GM21381 (cell line): ENCODE data around the gene NFIB.

Experiments
- ATAC-seq: cut with Tn5 transposase; IDR thresholded peaks from one replicate; pipeline ENCODE4 v1.9.1; 2021; ENCODE audit warnings: mild to moderate bottlenecking, moderate library complexity; ENCODE audit not compliant: unreplicated experiment

Gene NFIB

GRCh38 chr9:14307989-14308852 lies 5.7 kb downstream of the NFIB start:
- no peak for ATAC-seq

DNA sequence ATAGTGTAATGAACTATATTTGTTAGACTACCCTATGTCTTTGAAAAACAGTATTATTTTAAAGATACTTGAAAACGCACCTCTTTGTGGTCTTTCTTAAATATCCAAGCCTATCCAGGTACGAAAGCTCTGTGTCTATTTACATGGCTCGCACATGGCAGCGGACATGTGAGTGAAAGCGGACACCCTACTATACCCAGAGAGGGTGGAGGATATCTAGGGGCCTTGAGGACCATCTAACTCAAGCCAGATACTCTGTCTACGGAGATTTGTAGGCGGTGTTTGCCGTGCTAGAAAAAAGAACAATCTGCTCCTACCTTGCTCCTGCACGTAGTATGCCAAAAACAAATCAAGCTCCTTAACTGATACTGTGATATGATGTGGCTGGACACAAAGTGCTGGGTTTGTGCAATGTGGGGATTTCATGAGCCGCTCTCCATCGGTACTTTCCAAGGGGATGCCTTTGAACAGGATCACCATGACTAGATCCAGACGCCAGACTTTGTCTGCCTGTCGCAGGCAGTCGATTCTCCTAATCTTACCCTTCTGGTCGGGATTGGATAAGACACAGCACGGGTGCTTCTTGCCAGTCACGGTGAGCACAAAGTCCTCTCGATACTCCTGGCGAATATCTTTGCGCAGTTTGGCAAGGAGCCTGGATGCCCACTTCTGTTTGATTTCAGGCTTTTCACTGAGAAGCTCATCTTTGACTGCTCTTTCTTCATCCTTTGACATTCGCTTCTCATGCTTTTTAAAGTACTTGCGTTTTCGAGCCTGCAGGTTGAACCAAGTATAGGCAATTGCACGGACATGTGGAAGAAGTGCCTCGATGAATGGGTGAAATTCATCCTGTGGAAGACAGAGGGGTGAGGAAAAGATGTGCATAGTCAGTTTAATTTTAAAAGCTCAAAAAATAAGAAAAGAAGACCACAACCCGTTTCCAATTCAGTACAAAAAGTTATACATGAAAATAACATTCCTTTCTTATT lies 7.0 kb downstream of the NFIB start:
- no peak for ATAC-seq

DNA sequence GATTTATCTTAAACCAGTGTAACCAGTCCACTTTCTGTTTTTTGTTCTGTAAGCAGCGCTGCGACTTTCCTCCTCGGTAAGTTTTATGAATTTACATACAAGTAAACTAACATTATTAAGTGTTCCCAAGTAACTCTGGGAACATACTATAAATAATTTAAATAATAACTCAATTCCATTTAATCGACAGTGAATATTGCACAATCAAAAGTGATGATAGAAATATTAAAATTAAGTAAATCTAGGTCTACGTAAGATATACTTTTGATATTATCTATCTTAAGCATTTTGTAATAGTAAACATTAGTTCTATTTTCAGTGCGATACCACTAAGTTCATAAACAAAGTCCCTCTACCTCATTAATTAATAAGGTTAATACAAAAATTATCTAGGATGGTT lies 7.8 kb downstream of the NFIB start:
- no peak for ATAC-seq

GRCh38 chr9:14304259-14304658 lies 9.7 kb downstream of the NFIB start:
- ATAC-seq = no peak

DNA sequence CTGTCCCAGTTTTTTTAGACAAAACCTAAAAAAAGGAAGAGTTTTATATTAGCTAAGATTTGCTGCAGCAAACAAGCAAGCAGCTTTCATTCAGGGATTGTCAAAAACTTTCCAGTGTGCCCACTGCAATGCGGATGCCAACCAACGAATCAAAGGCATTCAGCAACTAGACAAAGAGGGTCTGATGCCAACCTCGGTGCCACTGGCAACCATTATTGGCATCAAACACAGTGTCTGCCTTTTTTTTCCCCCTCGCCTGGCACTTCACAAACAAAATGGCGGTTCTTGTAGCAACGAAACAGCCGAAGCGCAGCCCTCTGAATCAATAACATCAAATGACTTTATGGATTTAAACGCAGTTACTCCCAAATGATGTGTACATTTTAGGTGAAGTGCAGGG lies 10.4 kb downstream of the NFIB start:
- no peak for ATAC-seq

GRCh38 chr9:14303100-14303499 lies 10.8 kb downstream of the NFIB start:
- no peak for ATAC-seq

GRCh38 chr9:14302405-14302804 lies 11.5 kb downstream of the NFIB start:
- ATAC-seq = no peak

GRCh38 chr9:14301583-14302021 lies 12.3 kb downstream of the NFIB start:
- ATAC-seq = no peak

DNA sequence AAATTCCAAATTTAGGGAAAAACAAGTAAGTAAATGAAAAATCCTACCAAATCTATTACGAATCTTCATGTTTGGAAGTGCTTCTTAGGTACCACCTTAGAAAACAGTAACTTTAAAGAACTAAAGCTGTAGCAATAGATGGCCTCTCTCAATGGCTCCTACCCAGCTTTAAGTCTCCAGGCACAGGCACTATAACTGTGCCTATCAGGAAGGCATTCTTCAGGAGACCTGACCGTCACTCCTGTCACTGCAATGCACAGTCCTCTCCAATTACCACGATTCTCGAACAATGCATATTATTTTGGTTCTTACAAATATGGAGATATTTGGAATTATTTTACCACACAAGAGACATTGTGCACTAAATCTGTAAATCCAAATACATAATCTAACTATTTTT lies 12.9 kb downstream of the NFIB start:
- ATAC-seq = no peak

GRCh38 chr9:14300588-14300987 lies 13.4 kb downstream of the NFIB start:
- ATAC-seq = no peak

DNA sequence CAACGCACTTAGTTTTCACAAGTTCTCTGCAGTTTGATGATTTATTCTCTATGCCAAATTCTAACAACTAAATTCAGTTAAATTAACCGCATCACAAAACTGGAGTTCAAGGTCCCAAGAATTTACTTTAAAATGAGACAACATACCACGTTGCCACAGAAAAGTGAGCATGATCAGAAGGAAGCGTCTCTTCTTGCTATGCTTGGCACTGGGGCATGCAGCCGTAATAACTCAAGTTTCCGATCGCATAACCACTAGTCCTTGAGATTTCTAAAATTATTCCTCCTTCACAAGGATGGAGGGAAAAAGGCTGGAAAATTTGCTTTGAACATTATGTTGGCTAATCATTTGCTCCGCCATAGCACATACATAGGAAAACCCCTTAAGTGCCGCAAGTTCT lies 13.9 kb downstream of the NFIB start:
- ATAC-seq = no peak

DNA sequence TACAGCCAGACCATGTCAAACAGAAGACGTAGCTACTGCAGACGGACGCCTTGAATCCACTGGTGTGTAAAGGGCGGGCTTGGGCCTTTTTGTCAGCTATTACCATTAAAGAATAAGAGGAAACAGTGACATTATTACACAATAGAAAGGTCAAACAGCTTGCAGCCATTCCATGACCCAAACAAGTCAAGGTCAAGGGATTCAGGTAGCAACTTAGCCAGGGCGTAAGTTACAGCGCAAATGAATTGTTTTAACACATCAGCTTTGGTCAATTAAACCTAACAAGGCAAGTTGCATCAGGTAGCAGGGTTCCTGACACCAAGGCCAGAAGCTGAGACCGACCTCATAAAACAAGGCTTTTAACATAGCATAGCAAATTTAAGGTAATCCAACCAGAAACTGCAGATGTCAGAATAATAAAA lies 15.3 kb downstream of the NFIB start:
- no peak for ATAC-seq

DNA sequence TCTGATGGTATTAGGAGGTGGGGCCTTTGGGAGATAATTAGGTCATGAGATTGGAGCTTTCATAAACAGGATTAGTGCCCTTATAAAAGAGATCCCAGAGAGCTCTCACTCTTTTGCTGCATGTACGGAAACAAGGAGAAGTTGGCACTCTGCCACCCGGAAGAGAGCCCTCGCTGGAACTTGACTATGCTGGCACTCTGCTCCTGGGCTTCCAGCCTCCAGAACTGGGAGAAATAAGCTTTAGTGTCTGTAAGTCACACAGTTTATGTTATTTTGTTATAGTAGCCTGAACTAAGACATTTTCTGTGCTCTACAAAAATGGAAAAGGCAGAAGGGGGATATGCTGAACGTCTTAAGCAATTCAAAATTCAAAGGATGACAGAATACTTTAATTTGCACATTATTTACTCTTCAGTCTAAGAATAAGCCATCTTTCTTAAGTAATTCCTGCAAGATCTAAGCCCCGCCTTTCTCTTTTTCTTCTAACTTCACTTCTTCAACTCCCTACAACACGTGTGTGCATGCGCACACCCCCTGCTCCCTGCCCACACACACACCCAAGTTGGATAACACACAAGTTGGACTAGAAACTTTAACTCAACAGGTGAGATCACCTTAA lies 17.3 kb downstream of the NFIB start:
- no peak for ATAC-seq

DNA sequence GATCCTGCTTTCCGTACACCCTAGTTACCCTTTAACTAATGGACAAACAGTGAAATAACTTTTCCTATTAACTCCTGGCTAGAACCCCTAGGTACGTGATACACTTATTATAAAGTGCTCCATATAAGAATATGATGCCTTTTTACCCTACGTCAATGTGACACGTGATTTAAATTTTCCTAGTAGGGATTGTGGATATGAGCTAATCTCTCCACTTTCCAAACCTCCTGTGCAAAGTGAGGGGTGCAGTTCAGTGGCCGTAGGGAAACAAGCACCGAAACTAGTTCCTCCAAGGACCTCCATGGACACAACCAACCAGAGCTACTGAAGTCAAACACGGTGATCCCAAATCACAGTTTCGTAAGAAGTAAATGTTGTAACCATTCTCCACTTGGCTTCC lies 19.3 kb downstream of the NFIB start:
- no peak for ATAC-seq

- ATAC-seq = no peak
These were observed 20.1 kb downstream of the NFIB start for GRCh38 chr9:14293801-14294200.

- no peak for ATAC-seq
These were observed 21.7 kb downstream of the NFIB start for GRCh38 chr9:14292181-14292739.

GRCh38 chr9:14289916-14290315 lies 24.0 kb downstream of the NFIB start:
- no peak for ATAC-seq

DNA sequence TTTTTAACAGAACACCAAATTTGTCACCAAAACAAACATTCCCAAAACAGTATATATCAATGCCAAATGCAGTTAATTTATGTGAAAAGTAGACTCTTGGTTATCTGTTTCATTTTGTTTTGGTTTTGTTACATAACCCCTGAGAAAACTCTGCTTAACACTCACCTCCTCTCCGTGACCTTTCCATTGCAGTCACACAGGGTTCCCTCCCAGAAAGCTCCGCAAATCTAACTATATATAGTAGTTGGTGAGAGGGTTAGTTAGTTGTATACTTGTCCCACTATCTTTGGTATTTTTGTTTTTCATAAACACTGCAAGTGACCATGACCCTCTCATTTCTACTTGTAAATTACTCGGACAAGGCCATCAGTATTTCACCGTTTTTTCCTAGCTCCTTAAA lies 25.5 kb downstream of the NFIB start:
- ATAC-seq = no peak

- no peak for ATAC-seq
These were observed 27.8 kb downstream of the NFIB start for GRCh38 chr9:14286121-14286520.

DNA sequence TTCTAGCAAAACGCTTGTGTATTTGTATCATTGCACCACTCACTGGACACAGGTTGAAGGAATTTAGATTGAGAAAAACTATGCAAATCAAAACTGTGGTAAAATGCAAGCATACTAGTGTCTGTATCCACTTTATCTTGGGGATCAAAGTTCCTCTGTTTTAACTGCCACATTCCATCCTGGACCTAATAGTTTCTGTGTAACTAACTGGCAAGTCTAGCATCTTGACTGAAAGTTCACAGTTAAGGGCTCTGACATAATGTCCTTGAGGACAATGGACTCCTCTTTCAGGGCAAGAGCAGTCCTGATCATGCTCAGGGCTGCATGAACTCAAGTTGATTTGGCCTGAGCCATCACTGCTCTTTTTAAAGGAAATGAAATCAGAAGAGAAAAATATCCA lies 30.7 kb downstream of the NFIB start:
- ATAC-seq = no peak

GRCh38 chr9:14281876-14282275 lies 32.1 kb downstream of the NFIB start:
- no peak for ATAC-seq
